ENCODE data around the gene LRRC40. TPM values are rescaled to one million over a fixed set of nuclear protein-coding genes. Genes with fewer than 3 reads are reported as not detected.
"Not testable (repeated sequence)": the region's sequence is repeated elsewhere in the genome, so short reads cannot be mapped to it uniquely, and the experiment has no call there.

The LRRC40 gene
- total and polyA plus RNA-seq, 9 donors, result 8.0 to 16.3 (median 10.8) TPM

- Histone ChIP-seq H3K4me1 (ENCODE audit: insufficient read depth) (peaks cover 1% of the 10 kb centered on the region), H3K9me3 (no peaks in the 10 kb centered on the region), H3K4me3 (no peak overlapping the region), H3K27me3 (no peaks in the 10 kb centered on the region), H3K27ac (no peak overlapping the region), H3K36me3 (no peaks in the 10 kb centered on the region)
- intact Hi-C loops (cut with DNase I), result no loop called here
- TF ChIP-seq CTCF (IDR thresholded peaks at IDR 0.05) (no peak), POLR2A (IDR thresholded peaks at IDR 0.05) (no peak), EP300 (IDR thresholded peaks at IDR 0.05) (no peak)
- DNase-seq, result no peak
These were observed 15.2 kb downstream of the LRRC40 start for GRCh38 chr1:70190180-70190579.

DNA sequence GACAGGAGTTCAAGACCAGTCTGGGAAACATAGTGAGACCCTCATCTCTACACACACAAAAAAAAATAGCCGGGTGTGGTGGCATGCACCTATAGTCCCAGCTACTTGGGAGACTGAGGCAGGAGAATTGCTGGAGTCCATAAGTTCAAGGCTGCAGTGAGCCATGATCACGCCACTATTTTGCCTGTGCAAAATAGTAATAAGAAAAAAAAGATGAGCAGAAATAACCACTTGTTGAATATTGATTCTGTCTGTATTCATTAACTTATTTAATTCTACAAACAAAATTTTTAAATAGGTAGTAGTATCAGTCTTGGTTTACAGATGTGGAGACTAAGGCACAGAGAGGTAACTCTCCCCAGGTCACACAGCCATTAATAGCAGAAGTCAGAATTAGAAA is 16.9 kb downstream of the LRRC40 start:
- TF ChIP-seq POLR2A (IDR thresholded peaks at IDR 0.05) (no peak), EP300 (IDR thresholded peaks at IDR 0.05) (no peak), CTCF (IDR thresholded peaks at IDR 0.05) (no peak)
- Histone ChIP-seq H3K9me3 (no peaks in the 10 kb centered on the region), H3K27me3 (no peaks in the 10 kb centered on the region), H3K4me1 (ENCODE audit: insufficient read depth) (peaks cover 1% of the 10 kb centered on the region), H3K27ac (no peak overlapping the region), H3K36me3 (no peaks in the 10 kb centered on the region), H3K4me3 (no peak overlapping the region)
- WGBS, 3 donors, result 94 to 100% (median 96%) methylated on average over 2 of the region's 2 CpGs
- intact Hi-C loops (cut with DNase I), result no loop called here
- DNase-seq, result no peak

DNA sequence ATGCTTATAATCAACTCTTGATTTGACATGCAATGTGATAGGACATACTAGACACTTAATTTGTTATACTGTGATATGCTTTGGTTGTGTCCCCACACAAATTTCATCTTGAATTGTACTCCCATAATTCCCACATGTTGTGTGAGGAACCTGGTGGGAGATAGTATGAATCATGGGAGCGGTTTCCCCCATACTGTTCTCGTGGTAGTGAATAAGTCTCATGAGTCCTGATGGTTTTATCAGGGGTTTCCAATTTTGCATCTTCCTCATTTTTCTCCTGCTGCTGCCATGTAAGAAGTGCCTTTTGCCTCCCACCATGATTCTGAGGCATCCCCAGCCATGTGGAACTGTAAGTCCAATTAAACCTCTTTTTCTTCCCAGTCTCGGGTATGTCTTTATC is 20.2 kb downstream of the LRRC40 start:
- DNase-seq; H3K9me3 ChIP-seq; H3K4me1 ChIP-seq (ENCODE audit: insufficient read depth); H3K36me3 ChIP-seq; intact Hi-C loops (cut with DNase I); H3K4me3 ChIP-seq; H3K27ac ChIP-seq; H3K27me3 ChIP-seq: not testable (repeated sequence)
- 93 to 97% (median 97%) methylated on average over 3 of the region's 3 CpGs for WGBS, 3 donors

DNA sequence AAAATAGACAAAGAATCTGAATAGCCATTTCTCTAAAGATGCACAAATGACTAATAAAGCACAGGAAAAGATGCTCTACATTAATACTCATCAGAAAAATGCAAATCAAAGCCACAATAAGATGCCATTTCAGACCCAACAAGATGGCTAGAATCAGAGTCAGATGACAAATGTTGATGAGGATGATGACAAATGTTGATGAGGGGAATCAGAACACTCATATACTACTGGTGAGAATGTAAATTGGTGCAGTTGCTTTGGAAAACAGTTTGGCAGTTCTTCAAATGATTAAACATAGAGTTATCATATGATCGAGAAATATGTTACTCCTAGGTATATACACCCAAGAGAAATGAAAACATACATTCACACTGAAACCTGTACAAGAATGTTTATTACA is 33.9 kb downstream of the LRRC40 start:
- intact Hi-C loops (cut with DNase I), result no loop called here
- no peaks in the 10 kb centered on the region for H3K27me3 ChIP-seq
- 95 to 100% (median 97%) methylated on average over 1 of the region's 1 CpG for WGBS, 3 donors
- no peak for DNase-seq
- no peaks in the 10 kb centered on the region for H3K9me3 ChIP-seq
- no peaks in the 10 kb centered on the region for H3K36me3 ChIP-seq
- H3K27ac ChIP-seq, result no peak overlapping the region
- H3K4me1 ChIP-seq (ENCODE audit: insufficient read depth), result no peaks in the 10 kb centered on the region
- H3K4me3 ChIP-seq, result no peak overlapping the region
- TF ChIP-seq POLR2A (IDR thresholded peaks at IDR 0.05), result no peak
- TF ChIP-seq EP300 (IDR thresholded peaks at IDR 0.05), result no peak
- no peak for TF ChIP-seq CTCF (IDR thresholded peaks at IDR 0.05)

- intact Hi-C loops (cut with DNase I), result no loop called here
- Histone ChIP-seq H3K9me3 (no peaks in the 10 kb centered on the region), H3K4me1 (ENCODE audit: insufficient read depth) (no peaks in the 10 kb centered on the region), H3K27ac (no peak overlapping the region), H3K36me3 (no peaks in the 10 kb centered on the region), H3K4me3 (no peak overlapping the region), H3K27me3 (no peaks in the 10 kb centered on the region)
- 89 to 90% (median 90%) methylated on average over 5 of the region's 5 CpGs for WGBS, 3 donors
- DNase-seq, result no peak
- TF ChIP-seq CTCF (IDR thresholded peaks at IDR 0.05) (no peak), POLR2A (IDR thresholded peaks at IDR 0.05) (no peak), EP300 (IDR thresholded peaks at IDR 0.05) (no peak)
These were observed 36.1 kb downstream of the LRRC40 start for GRCh38 chr1:70169018-70169839.

All from ovary (tissue), 9 donors.